Osteoblast (primary cell): ENCODE results near the gene PCDHA7. TPM values are rescaled to one million over a fixed set of nuclear protein-coding genes. Genes with fewer than 3 reads are reported as not detected.
A peak's percentile ranks its signal among the peaks of the same experiment; 100 is the strongest.

ENCODE experiments used
- DNase-seq: peaks from one replicate; pipeline ENCODE4 v3.0.0; 2011; ENCODE audit warnings: low spot score, mixed read lengths; ENCODE audit not compliant: insufficient read length; ENCODE audit errors: missing footprints
- H2AFZ ChIP-seq: 2 replicates; pipeline ENCODE4 v1.6.0; 2011; ENCODE audit warnings: mild to moderate bottlenecking, low read length
- H3K27ac ChIP-seq: 2 replicates; pipeline ENCODE4 v1.5.1; 2011; ENCODE audit warnings: mild to moderate bottlenecking, low read depth, low read length, moderate library complexity
- H3K27me3 ChIP-seq: 2 replicates; pipeline ENCODE4 v1.6.0; 2012; ENCODE audit warnings: mild to moderate bottlenecking, control low read depth, inconsistent platforms, low read length, moderate library complexity; ENCODE audit not compliant: insufficient read depth
- H3K36me3 ChIP-seq: 2 replicates; pipeline ENCODE4 v1.5.1; 2011; ENCODE audit warnings: mild to moderate bottlenecking, low read length, control low read depth, moderate library complexity; ENCODE audit not compliant: insufficient read depth
- H3K4me1 ChIP-seq: 2 replicates; pipeline ENCODE4 v1.5.1; 2011; ENCODE audit warnings: mild to moderate bottlenecking, low read length, control low read depth, moderate library complexity; ENCODE audit not compliant: insufficient read depth
- H3K4me2 ChIP-seq: 2 replicates; pipeline ENCODE4 v1.6.0; 2011; ENCODE audit warnings: mild to moderate bottlenecking, low read length; ENCODE audit not compliant: insufficient read depth
- H3K4me3 ChIP-seq: fragments of 200-600 bp; sonication (generic); 3 replicates; pipeline ENCODE4 v1.5.1; 2012; ENCODE audit warnings: mild to moderate bottlenecking, low read length, inconsistent platforms; ENCODE audit not compliant: insufficient read depth
- H3K79me2 ChIP-seq: 2 replicates; pipeline ENCODE4 v1.6.0; 2012; ENCODE audit warnings: mild to moderate bottlenecking, low read length, control low read depth, inconsistent platforms; ENCODE audit not compliant: insufficient read depth
- H3K9me3 ChIP-seq: 2 replicates; pipeline ENCODE4 v1.5.1; 2011; ENCODE audit warnings: low read depth, low read length, control low read depth
- H4K20me1 ChIP-seq: 2 replicates; pipeline ENCODE4 v1.6.0; 2012; ENCODE audit warnings: mild to moderate bottlenecking, low read length, control low read depth; ENCODE audit not compliant: insufficient read depth
- total RNA-seq: library from RNA; depleted of rRNA; stranded (reverse); fragments of >200 nt; gene quantifications from 2 replicates; pipeline ENCODE4 v1.2.3, GENCODE V29; 2012
- TF ChIP-seq, protein P1 (sequence below): IDR thresholded peaks from 2 replicates; pipeline ENCODE4 v1.5.1; 2011; ENCODE audit warnings: mild to moderate bottlenecking, low read depth, low read length, moderate library complexity; ENCODE audit errors: extremely low read depth

PCDHA7 gene
- total RNA-seq, 1 donor, result 0.72 TPM

DNA sequence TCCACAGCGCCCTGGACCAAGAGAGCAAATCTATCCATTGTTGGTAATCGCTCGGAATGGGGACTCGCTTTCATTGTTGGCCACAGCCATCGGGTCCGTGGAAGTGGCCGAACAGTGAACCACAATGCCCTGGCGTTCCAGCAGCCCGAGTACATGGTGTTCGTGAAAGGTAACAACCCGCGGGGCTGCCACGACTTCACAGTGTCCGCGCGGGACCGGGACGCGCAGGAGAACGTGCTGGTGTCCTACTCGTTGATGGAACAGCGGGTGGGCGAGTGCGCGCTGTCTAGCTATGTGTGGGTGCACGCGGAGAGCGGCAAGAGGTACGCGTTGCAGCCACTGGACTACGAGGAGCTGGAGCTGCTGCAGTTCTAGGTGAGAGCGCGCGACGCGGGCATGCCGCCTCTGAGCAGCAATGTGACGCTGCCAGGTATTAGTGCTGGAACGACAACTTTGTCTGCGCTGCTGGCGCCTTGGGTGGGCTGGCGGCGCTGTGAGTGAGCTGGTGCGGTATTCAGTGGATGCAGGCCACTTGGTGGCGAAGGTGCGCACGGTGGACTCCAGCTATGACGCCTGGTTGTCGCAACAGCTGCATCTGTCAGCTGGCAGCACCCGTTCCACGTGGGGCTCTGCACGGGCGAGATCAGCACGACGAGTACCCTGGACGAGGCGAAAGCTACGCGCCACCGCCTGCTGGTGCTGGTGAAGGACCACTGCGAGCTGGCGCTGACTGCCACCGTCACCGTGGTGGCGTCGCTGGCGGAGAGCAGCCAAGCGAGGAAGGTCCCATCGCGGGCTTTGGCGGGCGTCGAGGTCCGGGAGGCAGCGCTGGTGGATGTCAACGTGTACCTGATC lies 28.6 kb downstream of the PCDHA7 start:
- DNase-seq, result no peak
- H3K4me3 ChIP-seq, result no peak overlapping the region
- H3K4me1 ChIP-seq, result no peaks in the 10 kb centered on the region
- no peaks in the 10 kb centered on the region for H3K36me3 ChIP-seq
- no peaks in the 10 kb centered on the region for H3K9me3 ChIP-seq
- TF ChIP-seq, protein P1, sequence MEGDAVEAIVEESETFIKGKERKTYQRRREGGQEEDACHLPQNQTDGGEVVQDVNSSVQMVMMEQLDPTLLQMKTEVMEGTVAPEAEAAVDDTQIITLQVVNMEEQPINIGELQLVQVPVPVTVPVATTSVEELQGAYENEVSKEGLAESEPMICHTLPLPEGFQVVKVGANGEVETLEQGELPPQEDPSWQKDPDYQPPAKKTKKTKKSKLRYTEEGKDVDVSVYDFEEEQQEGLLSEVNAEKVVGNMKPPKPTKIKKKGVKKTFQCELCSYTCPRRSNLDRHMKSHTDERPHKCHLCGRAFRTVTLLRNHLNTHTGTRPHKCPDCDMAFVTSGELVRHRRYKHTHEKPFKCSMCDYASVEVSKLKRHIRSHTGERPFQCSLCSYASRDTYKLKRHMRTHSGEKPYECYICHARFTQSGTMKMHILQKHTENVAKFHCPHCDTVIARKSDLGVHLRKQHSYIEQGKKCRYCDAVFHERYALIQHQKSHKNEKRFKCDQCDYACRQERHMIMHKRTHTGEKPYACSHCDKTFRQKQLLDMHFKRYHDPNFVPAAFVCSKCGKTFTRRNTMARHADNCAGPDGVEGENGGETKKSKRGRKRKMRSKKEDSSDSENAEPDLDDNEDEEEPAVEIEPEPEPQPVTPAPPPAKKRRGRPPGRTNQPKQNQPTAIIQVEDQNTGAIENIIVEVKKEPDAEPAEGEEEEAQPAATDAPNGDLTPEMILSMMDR, result no peak
- H3K27me3 ChIP-seq, result no peaks in the 10 kb centered on the region
- no peaks in the 10 kb centered on the region for H4K20me1 ChIP-seq
- H3K79me2 ChIP-seq, result no peaks in the 10 kb centered on the region
- no peak overlapping the region for H3K27ac ChIP-seq
- no peak overlapping the region for H2AFZ ChIP-seq
- H3K4me2 ChIP-seq, result no peak overlapping the region

DNA sequence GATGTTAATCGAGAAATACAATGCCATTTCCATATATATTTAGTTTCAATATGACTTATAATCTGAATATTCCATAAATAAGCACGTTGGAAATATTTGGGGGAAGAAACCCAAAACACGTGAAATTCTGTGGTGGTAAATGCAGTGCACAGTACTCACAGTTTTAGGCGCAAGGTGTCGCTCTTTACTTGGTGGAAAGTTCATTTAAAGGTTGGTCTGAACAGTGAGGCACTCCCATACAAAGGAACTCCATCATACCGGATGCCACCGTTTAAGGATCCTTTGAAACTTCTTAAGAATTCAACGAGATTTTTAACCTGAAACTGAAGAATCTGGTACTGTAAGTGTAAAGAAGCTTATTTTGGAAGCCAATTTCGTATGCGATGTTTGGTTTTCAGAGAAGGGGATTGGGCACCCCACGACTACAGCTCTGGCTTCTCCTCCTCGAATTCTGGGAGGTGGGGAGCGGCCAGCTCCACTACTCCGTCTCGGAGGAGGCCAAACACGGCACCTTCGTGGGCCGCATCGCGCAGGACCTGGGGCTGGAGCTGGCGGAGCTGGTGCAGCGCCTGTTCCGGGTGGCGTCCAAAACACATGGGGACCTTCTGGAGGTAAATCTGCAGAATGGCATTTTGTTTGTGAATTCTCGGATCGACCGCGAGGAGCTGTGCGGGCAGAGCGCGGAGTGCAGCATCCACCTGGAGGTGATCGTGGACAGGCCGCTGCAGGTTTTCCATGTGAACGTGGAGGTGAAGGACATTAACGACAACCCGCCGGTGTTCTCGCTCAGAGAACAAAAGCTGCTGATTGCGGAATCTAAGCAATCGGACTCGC lies 34.9 kb downstream of the PCDHA7 start, which contains the start of gene PCDHA11:
Gene PCDHA11, plus strand, starts transcription at position 237 of the 834 bp plus-strand sequence. Its CDS starts 147 bp downstream, at position 384.
- DNase-seq, result no peak
- no peak within 1 kb of the TSS for H3K4me2 ChIP-seq

DNA sequence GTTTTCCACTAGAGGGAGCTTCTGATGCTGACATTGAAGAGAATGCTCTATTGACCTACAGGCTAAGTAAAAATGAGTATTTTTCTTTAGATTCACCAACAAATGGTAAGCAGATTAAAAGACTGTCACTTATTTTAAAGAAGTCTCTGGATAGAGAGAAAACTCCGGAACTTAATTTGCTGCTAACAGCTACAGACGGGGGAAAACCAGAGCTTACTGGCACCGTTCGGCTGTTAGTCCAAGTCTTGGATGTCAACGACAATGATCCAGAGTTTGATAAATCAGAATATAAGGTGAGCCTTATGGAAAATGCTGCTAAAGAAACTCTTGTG lies 35.5 kb downstream of the PCDHA7 start:
- Histone ChIP-seq H3K27me3 (no peaks in the 10 kb centered on the region), H2AFZ (no peak overlapping the region), H3K36me3 (no peaks in the 10 kb centered on the region), H4K20me1 (no peaks in the 10 kb centered on the region), H3K79me2 (no peaks in the 10 kb centered on the region), H3K9me3 (no peaks in the 10 kb centered on the region), H3K4me1 (no peaks in the 10 kb centered on the region), H3K27ac (no peak overlapping the region), H3K4me2 (no peak overlapping the region), H3K4me3 (no peak overlapping the region)
- TF ChIP-seq, protein P1, result peak; percentile 19
- DNase-seq, result no peak

More for the DNA sequence above, 34.9 kb downstream of the PCDHA7 start, which contains the start of gene PCDHA11:
- H3K36me3 ChIP-seq, result no peaks in the 10 kb centered on the region
- H3K9me3 ChIP-seq, result no peaks in the 10 kb centered on the region
- no peaks in the 10 kb centered on the region for H3K4me1 ChIP-seq
- H4K20me1 ChIP-seq, result no peaks in the 10 kb centered on the region
- TF ChIP-seq, protein P1, result no peak
- H3K27ac ChIP-seq, result no peak within 1 kb of the TSS
- no peaks in the 10 kb centered on the region for H3K79me2 ChIP-seq
- no peaks in the 10 kb centered on the region for H3K27me3 ChIP-seq
- H3K4me3 ChIP-seq, result no peak within 1 kb of the TSS
- no peak within 1 kb of the TSS for H2AFZ ChIP-seq
